ENCODE measurements around the gene TNF.

Gene TNF

GRCh38 chr6:31573239-31574105 is 1.9 kb upstream of the TNF start:
- DNase-seq (ENCODE audit: low spot score) = no peak

GRCh38 chr6:31574106-31575061 is 981 bp upstream of the TNF start:
- DNase-seq (ENCODE audit: low spot score) = no peak

DNA sequence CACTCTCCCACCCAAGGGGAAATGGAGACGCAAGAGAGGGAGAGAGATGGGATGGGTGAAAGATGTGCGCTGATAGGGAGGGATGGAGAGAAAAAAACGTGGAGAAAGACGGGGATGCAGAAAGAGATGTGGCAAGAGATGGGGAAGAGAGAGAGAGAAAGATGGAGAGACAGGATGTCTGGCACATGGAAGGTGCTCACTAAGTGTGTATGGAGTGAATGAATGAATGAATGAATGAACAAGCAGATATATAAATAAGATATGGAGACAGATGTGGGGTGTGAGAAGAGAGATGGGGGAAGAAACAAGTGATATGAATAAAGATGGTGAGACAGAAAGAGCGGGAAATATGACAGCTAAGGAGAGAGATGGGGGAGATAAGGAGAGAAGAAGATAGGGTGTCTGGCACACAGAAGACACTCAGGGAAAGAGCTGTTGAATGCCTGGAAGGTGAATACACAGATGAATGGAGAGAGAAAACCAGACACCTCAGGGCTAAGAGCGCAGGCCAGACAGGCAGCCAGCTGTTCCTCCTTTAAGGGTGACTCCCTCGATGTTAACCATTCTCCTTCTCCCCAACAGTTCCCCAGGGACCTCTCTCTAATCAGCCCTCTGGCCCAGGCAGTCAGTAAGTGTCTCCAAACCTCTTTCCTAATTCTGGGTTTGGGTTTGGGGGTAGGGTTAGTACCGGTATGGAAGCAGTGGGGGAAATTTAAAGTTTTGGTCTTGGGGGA is 754 bp downstream of the TNF start:
- no peak for DNase-seq (ENCODE audit: low spot score)

- no peak for DNase-seq (ENCODE audit: low spot score)
Observed at GRCh38 chr6:31576897-31577578, 1.7 kb downstream of the TNF start.

GRCh38 chr6:31577579-31577966 is 2.2 kb downstream of the TNF start:
- no peak for DNase-seq (ENCODE audit: low spot score)

DNA sequence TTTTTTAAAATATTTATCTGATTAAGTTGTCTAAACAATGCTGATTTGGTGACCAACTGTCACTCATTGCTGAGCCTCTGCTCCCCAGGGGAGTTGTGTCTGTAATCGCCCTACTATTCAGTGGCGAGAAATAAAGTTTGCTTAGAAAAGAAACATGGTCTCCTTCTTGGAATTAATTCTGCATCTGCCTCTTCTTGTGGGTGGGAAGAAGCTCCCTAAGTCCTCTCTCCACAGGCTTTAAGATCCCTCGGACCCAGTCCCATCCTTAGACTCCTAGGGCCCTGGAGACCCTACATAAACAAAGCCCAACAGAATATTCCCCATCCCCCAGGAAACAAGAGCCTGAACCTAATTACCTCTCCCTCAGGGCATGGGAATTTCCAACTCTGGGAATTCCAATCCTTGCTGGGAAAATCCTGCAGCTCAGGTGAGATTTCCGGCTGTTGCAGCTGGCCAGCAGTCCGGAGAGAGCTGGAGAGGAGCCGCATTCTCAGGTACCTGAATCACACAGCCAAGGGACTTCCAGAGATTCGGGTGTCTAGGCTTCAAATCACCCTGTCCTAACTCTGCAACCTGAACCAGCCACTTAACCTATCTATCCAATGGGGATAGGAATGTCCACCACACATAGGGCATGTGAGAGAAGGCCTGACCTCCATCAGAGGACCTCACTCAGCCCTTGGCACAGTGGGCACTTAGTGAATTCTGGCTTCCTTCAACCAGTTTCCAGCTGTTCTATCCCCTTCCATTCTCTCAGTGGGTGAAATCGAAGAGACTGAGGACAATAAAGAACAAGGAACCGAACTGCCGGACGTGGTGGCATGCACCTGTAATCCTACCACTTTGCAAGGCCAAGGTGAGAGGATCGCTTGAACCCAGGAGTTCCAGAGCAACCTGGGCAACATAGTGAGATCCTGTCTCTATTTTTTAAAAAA is 3.1 kb downstream of the TNF start:
- no peak for DNase-seq (ENCODE audit: low spot score)

DNA sequence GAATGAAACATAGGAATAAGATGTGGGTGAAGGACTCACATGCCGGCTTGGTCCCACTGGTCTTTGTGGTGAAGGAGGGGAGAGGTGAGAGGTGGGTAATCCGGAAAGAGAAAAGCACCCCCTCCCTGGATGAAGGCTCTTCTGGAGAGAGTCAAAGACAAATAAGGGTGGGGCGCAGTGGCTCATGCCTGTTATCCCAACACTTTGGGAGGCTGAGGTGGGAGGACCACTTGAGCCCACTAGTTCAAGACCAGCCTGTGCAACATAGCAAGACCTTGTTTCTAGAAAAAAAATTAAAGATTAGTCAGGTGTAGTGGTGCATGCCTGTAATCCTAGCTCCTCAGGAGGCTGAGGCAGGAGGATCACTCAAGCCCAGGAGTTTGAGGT is 3.7 kb downstream of the TNF start:
- no peak for DNase-seq (ENCODE audit: low spot score)

DNA sequence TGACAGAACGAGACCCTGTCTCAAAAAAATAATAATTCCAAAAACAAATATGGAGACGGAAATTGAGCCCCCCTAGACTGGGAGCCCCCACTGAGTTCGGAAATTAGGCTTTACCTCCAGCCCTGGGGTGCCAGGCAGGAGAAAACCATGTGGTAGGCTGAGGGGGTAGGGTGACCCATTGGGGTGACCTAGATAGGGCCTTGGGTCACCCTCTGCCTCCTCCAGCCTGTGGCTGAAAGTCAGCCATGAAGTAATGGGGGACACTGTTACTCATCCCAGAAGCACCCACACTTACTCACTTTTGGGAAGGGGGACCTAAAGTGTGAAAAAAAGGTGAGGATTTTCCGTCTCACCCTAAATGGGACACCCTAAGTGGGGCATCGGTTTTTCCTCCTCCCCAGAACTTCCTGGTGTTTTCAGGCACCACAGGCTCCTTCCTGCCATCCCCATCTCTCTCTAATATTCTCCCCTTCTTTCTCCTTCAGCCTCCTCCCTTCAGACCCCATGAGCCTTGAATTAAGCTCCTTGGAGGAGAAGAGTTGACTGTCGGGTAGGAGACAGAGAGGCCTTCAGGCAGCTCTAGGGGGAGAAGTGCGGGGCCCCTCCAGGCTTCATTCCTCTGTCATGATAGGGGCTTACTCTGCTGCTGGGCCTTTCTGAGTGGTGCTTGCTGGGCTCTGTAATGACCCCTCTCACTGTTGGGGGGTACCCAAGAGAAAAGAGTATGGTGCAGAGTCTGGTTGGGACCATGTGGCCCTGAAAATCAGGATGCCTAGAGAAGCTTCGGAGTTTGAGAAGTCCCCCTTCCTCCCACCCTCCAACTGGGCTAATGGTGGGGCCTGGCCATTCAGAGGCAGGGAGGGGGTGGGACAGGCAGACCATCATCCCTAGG is 4.4 kb downstream of the TNF start:
- no peak for DNase-seq (ENCODE audit: low spot score)

- no peak for DNase-seq (ENCODE audit: low spot score)
Observed at GRCh38 chr6:31580438-31580740, 5.0 kb downstream of the TNF start.

DNA sequence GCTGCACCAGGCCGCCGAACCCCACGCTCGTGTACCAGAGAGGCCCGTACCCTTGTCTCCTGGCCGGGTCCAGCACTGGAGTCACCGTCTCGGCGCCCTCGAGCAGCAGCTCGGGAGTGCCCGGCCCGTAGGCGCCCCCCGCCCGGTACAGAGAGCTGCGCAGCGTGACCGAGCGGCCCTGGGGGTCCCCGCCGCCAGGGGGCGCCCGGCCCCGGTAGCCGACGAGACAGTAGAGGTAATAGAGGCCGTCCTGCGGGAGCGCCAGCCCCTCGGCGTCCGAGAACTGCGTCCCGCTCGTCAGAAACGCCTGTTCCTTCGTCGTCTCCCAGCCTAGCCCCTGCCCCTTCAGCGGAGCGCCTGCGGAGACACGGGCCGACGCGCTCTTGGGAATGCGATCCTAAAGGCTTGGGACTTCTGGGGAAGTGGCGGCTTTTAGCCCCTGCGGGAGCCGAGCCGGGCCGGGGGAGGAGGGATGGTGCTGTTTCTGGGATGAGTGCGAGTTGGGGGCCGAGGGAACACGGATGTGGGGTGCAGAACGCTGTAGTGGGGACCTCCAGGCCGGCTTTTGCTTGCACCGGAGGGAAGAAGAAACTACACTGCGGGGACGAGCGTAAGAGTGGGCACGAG is 5.6 kb downstream of the TNF start:
- DNase-seq (ENCODE audit: low spot score) = peak; percentile 95

GRCh38 chr6:31581434-31582229 is 6.3 kb downstream of the TNF start:
- DNase-seq (ENCODE audit: low spot score) = no peak

GRCh38 chr6:31582230-31582643 is 6.9 kb downstream of the TNF start, which contains the start of gene LTB:
TSS of gene LTB (minus strand) at chr6:31582424. CDS start at chr6:31582417, 7 bp downstream.
- DNase-seq (ENCODE audit: low spot score) = no peak

- DNase-seq (ENCODE audit: low spot score) = peak; percentile 58
Observed at GRCh38 chr6:31585491-31585890, 10.1 kb downstream of the TNF start.

DNA sequence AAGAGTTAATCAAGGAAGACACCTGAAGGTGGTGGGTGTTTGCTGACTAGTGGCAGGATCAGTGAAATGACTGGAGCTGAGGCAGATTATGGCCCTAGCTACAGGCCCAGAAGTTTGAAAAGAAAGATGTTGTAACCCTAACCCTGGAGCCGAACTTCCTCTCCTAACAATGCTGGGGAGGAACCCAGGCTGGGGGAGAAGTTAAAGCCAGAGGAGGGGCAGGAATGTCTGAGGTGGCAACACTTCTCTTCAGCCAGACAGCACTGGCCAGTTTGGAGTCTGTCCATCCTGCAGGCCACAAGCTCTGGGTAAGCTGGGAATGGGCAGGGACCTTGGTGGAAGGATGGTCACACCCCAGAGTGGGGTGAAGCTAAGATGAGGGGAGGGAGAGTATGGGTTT is 10.6 kb downstream of the TNF start, which contains the start of gene LST1:
LST1 (plus strand) TSS at position 270 of the 400 bp plus-strand sequence. CDS start 1,023 bp downstream, outside the sequence.
- DNase-seq (ENCODE audit: low spot score) = no peak

DNA sequence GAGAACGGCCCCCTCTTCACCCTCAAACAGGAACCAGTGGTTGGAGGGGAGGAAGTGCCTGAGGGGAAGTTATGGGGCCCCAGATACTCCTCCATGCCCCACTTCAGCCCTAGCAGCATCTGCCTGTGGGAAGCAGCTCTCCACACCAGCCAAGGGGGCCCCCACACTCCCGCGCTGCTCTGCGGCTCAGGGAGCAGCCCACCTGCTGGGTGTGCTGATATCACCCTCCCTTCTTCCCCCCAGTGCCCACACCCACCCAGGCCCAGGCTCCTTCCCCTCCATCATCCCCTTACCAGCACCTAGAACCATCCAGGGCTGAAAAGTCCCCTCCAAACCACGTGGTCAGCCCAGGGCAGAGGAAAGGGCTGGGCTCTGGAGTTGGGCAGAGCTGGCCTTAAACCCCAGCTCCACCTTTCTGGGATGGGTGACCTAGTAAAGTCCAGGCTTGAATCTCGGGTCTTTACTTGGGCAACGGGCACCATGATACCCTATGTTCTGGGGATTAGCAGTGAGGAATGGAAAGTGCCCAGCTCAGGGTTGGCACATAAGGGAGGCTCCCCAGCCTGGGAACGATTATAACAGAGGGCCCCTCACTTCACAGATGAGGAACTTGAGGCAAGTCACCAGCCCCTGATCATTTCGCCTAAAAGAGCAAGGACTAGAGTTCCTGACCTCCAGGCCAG is 11.4 kb downstream of the TNF start:
- no peak for DNase-seq (ENCODE audit: low spot score)

DNA sequence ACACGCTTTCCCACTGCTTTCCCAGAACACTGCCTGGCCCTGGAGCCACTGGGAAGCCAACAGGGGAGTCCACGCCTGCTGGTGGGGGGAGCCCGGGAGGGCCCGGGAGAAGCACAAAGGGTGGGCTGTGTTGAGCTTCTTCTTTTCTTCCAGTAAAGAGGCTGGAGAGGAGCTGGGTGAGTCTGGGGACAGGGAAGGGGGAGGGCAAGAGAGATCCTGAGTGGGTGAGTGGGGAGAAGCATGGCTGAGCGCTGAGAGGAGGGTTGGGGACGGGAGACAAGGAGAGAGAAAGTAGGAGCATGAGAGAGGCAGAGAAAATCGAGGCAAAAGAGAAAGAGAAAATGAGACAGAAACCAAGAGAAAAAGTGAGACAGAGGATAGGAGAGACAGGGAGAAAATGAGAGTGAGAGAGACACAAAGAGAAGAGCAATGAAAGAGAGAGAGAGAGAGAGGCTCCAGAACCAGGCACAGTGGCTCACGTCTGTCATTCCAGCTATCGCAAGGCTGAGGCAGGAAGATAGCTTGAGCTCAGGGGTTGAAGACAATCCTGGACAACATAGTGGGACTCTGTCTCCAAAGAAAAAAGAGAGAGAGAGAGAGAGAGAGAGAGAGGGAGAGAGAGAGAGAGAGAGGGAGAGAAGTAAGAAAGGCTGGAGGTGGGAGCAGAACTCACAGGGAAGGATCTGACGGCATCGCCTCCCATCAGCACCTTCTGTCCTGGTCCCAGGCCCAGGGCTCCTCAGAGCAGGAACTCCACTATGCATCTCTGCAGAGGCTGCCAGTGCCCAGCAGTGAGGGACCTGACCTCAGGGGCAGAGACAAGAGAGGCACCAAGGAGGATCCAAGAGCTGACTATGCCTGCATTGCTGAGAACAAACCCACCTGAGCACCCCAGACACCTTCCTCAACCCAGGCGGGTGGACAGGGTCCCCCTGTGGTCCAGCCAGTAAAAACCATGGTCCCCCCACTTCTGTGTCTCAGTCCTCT is 12.7 kb downstream of the TNF start:
- DNase-seq (ENCODE audit: low spot score) = no peak
